Glutamatergic neuron (in vitro differentiated cells): Measurements from ENCODE around the gene AQP3. TPM values are rescaled to one million over a fixed set of nuclear protein-coding genes. Genes with fewer than 3 reads are reported as not detected.

Source experiments
- DNase-seq: peaks from one replicate; pipeline ENCODE4 v3.0.0; 2022
- H3K27ac Mint-ChIP-seq: one replicate; pipeline ENCODE4 v1.8.0; 2020; ENCODE audit warnings: mild to moderate bottlenecking, mixed read lengths, inconsistent platforms; ENCODE audit not compliant: unreplicated experiment
- H3K27me3 Mint-ChIP-seq: one replicate; pipeline ENCODE4 v1.8.0; 2020; ENCODE audit warnings: mild to moderate bottlenecking, moderate library complexity, mixed read lengths, inconsistent platforms; ENCODE audit not compliant: unreplicated experiment
- H3K36me3 Mint-ChIP-seq: one replicate; pipeline ENCODE4 v1.8.0; 2020; ENCODE audit warnings: mild to moderate bottlenecking, mixed read lengths, inconsistent platforms; ENCODE audit not compliant: unreplicated experiment
- H3K4me1 Mint-ChIP-seq: one replicate; pipeline ENCODE4 v1.8.0; 2020; ENCODE audit warnings: mild to moderate bottlenecking, low read depth, mixed read lengths, inconsistent platforms; ENCODE audit not compliant: unreplicated experiment
- H3K4me3 Mint-ChIP-seq: one replicate; pipeline ENCODE4 v1.8.0; 2020; ENCODE audit warnings: mild to moderate bottlenecking, mixed read lengths, inconsistent platforms; ENCODE audit not compliant: unreplicated experiment
- H3K9me3 Mint-ChIP-seq: one replicate; pipeline ENCODE4 v1.8.0; 2020; ENCODE audit warnings: mild to moderate bottlenecking, moderate library complexity, mixed read lengths, inconsistent platforms; ENCODE audit not compliant: unreplicated experiment
- total RNA-seq: library from RNA; stranded (reverse); fragmentation: NEBNext Ultra II Directional; extraction: Animal tissue kit (Norgen Biotek cat#: 25700); gene quantifications from one replicate; pipeline ENCODE4 v1.2.1, GENCODE V29; 2021; ENCODE audit not compliant: unreplicated experiment
- TF ChIP-seq, protein P1 (sequence below): fragments of 200-600 bp; sonication (generic); IDR thresholded peaks from one replicate; pipeline ENCODE4 v1.5.0; 2021; ENCODE audit not compliant: partially characterized antibody, unreplicated experiment

Gene AQP3
- total RNA-seq, 1 donor from 2014 or later: 2.9 TPM

DNA sequence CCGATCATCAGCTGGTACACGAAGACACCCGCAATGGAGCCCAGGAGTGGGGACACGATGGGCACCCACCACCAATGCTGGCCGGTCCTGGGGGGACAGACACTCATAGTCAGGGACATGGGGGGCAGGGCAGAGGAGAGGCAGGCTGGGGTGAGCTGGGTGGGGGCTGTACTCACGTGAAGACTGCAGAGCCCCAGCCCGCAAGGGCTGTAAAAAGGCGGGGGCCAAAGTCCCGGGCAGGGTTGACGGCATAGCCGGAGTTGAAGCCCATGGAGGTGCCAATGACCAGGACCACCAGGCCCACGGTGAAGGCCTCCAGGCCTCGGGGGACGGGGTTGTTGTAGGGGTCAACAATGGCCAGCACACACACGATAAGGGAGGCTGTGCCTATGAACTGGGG, 5.3 kb downstream of the AQP3 start:
- TF ChIP-seq, protein P1, sequence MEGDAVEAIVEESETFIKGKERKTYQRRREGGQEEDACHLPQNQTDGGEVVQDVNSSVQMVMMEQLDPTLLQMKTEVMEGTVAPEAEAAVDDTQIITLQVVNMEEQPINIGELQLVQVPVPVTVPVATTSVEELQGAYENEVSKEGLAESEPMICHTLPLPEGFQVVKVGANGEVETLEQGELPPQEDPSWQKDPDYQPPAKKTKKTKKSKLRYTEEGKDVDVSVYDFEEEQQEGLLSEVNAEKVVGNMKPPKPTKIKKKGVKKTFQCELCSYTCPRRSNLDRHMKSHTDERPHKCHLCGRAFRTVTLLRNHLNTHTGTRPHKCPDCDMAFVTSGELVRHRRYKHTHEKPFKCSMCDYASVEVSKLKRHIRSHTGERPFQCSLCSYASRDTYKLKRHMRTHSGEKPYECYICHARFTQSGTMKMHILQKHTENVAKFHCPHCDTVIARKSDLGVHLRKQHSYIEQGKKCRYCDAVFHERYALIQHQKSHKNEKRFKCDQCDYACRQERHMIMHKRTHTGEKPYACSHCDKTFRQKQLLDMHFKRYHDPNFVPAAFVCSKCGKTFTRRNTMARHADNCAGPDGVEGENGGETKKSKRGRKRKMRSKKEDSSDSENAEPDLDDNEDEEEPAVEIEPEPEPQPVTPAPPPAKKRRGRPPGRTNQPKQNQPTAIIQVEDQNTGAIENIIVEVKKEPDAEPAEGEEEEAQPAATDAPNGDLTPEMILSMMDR: no peak
- H3K9me3 Mint-ChIP-seq: peaks cover 16% of the 10 kb centered on the region
- H3K27ac Mint-ChIP-seq: no peak overlapping the region
- H3K4me1 Mint-ChIP-seq: peaks cover 13% of the 10 kb centered on the region
- H3K4me3 Mint-ChIP-seq: no peak overlapping the region
- peaks cover 4% of the 10 kb centered on the region for H3K36me3 Mint-ChIP-seq
- no peak for DNase-seq
- peaks cover 22% of the 10 kb centered on the region for H3K27me3 Mint-ChIP-seq

- Mint-ChIP-seq H3K4me1 (peaks cover 7% of the 10 kb centered on the region), H3K4me3 (no peak overlapping the region), H3K27me3 (peaks cover 15% of the 10 kb centered on the region), H3K36me3 (peaks cover 4% of the 10 kb centered on the region), H3K27ac (no peak overlapping the region), H3K9me3 (peaks cover 10% of the 10 kb centered on the region)
- TF ChIP-seq, protein P1: no peak
- DNase-seq: no peak
Measured at GRCh38 chr9:33440609-33441008, 6.8 kb downstream of the AQP3 start.

DNA sequence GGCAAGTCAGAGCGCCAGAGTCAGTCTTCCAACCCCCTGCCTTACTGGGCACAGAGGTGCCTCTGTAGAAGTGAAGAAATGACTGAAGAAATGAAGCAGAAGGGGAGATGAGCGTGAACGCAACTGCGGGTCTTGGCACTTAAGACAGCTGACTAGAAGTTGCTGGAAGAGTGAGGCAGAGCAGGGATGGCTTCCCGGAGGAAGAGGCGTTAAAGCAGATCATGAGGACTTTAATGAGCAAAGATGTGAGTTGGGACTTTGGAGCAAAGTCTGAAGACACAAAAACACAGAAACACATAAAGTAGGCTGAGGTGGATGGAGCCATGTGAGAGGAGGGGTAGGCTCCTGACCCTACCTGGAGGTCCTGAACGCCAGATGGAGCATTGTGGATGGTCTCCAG, 7.2 kb downstream of the AQP3 start:
- TF ChIP-seq, protein P1: no peak
- peaks cover 4% of the 10 kb centered on the region for H3K36me3 Mint-ChIP-seq
- peaks cover 17% of the 10 kb centered on the region for H3K27me3 Mint-ChIP-seq
- peaks cover 10% of the 10 kb centered on the region for H3K9me3 Mint-ChIP-seq
- no peak overlapping the region for H3K27ac Mint-ChIP-seq
- no peak for DNase-seq
- peaks cover 7% of the 10 kb centered on the region for H3K4me1 Mint-ChIP-seq
- H3K4me3 Mint-ChIP-seq: peak overlapping the region; percentile 12

DNA sequence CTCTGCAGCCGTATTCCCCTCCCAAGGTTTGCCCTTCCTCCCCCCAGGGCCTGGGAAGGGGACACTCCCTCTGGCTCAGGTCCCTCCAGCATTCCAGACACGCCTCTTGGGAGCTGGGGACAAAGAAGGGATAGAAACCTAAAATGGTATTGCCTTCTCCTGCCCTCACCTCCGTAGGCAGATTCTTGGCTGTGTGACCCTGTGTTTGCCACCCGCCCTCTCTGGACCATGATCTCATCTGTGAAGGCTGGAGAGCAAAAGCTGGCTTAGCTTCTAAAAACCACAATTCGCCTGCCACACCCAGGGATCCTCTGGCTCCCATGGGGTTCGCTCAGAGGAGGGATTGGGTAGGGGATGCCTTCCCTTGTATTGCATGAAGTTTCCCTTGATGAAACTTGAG, 7.7 kb downstream of the AQP3 start:
- no peak overlapping the region for H3K27ac Mint-ChIP-seq
- peaks cover 4% of the 10 kb centered on the region for H3K36me3 Mint-ChIP-seq
- no peak for DNase-seq
- TF ChIP-seq, protein P1: no peak
- peaks cover 10% of the 10 kb centered on the region for H3K9me3 Mint-ChIP-seq
- peaks cover 7% of the 10 kb centered on the region for H3K4me1 Mint-ChIP-seq
- no peak overlapping the region for H3K4me3 Mint-ChIP-seq
- H3K27me3 Mint-ChIP-seq: peaks cover 16% of the 10 kb centered on the region

DNA sequence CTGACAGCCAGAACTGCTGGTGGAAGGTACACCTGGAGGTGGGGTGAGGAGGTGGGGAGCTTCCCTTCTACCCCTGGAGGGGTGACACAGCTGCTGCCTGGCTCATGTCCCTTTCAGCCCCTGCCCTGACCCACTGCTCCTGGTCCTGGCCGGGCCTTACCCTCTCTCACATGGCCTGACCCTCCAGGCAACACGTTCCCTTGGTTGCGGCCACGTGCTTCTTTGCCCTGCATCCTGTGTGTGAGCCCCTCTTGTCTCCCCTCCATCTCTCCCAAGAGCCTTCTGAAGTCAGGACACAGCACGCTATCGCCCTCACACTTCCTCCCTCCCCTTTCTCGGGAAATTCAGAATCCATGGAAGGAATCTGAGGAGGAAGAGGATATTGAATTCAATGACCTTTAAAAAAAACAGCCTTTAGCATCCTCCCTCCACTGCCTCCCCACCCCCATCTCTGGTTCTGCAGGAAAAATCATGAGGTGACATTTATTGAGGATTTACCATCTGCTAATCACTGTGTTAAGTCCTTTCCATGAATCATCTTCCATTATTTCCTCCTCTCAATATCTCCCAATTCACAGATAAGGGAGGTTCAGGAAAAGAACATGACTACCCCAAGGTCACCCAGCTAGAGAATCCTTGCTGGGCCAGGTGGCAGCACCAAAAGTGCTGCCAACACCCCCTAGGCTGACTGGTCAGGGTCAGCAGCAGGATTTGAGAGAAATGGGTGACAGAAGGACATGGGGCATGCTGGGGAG, 8.3 kb downstream of the AQP3 start:
- peaks cover 16% of the 10 kb centered on the region for H3K27me3 Mint-ChIP-seq
- peaks cover 10% of the 10 kb centered on the region for H3K9me3 Mint-ChIP-seq
- H3K4me1 Mint-ChIP-seq: peaks cover 7% of the 10 kb centered on the region
- no peak overlapping the region for H3K4me3 Mint-ChIP-seq
- no peak overlapping the region for H3K27ac Mint-ChIP-seq
- no peak for DNase-seq
- TF ChIP-seq, protein P1: no peak
- peaks cover 4% of the 10 kb centered on the region for H3K36me3 Mint-ChIP-seq
